IPS-NIHi7 (cell line): Measurements from ENCODE around the gene LCLAT1.
A peak's percentile ranks its signal among the peaks of the same experiment; 100 is the strongest.

Experiments
- DNase-seq: peaks from one replicate; pipeline ENCODE4 v3.0.0; 2012; ENCODE audit warnings: mixed read lengths; ENCODE audit errors: extremely low spot score

Gene LCLAT1

DNA sequence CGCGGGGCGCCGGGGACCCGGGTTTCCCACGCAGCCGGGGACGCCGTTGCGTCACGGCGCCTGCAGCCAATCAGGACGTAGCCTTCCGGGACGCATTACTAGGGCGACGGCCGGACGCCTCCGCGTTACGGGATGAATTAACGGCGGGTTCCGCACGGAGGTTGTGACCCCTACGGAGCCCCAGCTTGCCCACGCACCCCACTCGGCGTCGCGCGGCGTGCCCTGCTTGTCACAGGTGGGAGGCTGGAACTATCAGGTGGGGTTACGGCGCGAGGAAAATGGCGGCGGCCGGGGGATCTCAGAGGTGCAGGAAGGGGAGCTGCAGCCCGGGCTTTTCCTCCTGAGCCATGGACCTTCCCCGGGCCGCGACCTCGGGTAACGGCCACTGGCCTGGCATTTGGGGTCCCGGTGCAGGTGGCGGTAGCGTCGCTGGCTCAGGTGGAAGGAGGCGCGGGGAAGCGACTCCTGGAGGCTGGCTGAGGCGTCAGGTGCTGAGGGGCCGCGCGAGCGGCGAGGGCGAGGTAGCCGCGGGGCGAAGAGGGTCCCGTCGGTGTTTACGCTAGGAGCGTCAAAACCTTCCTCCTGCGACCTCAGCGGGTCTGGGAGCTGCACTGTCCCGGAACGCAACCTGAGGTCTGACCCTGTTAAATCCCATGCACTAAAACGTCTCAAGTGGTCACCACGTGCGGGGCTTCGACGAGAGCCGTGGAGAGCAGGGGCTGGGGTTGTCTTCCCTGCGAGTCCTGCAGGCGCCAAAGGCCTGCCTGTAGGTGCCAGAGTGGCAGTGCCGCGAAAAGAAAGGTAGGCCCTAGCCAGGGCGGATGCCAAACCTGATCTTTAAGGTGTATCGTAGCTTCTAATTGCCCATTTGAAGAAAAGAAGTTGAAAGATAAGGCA is at the start of gene LCLAT1:
TSS of gene LCLAT1 (plus strand) at position 98 of the 897 bp plus-strand sequence. CDS start 78,345 bp downstream, outside the sequence.
- peak; percentile 81 for DNase-seq

DNA sequence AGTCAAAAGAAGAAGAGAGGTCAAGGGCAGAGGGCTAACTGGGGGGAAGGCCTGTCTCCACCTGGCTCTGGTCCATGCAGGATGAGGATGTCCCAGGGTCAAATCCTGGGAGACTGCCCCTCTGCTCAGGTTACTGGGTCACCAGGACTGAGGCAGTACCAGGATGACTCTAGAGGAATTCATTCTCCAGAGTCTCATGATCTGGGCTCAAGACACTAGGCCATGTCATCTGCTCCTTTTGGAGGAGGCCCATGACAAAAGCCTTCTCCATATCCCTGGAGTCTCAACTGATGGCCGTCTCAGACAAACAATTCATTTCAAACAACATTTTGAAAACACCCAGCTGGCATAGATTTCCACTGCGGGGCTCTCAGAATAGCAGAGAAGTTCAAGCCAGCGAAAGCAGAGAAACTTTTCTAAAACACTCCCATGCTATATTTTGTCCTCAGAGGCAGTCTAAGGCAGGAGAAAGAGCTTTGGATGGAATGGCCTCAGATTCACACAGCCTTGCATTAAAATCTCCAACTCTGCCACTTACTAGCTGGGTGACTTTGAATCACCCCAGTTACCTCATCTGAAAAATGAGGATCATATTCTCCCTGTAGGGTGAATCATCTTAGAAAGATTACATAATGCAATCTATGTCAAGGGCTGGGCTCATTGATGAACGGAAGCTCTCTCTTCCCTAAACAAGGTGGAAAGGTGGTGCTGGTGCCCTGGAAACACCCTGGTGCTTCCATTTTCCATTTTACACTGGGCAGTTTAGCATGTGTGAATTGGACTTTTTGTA is 48.8 kb upstream of the LCLAT1 start:
- no peak for DNase-seq

DNA sequence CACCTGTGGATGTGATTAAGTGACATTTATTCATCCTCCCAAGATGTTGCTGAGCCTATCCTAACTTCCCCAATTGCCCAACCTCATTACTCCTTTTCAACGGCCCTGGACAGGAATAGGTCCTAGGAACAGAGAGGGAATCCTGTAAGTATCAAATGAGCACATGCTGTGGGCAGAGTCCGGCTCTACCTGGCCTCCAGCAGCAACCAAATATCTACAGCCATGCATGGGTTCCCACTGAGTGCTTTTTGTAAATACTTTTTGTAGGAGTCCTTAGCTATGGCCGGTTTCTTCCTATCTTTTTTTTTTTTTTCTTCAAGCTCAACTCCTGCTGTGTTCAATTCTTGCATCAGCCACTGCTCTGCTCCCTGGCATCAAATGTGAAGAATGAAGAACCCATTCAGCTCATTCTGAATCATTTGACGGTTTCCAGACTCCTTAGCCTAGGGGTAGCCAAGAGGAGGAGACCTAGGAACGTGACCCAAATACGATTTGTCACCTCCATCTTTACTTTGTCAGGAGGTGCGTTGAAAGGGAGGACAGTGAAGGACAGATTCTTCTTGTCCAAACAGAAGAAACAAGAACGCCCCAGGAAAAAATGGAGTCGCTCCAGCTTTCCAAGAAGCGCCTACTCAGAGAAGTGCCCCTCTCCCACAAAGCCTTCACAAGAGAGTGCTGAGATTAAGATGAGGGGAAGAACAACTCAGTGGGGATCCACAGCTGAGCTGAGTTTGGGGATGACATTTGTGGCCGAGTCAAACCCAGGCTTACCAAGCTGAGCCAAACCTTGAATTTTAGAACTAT is 46.7 kb upstream of the LCLAT1 start:
- DNase-seq, result no peak

GRCh38 chr2:30402441-30403182 is 44.4 kb upstream of the LCLAT1 start:
- DNase-seq, result no peak

DNA sequence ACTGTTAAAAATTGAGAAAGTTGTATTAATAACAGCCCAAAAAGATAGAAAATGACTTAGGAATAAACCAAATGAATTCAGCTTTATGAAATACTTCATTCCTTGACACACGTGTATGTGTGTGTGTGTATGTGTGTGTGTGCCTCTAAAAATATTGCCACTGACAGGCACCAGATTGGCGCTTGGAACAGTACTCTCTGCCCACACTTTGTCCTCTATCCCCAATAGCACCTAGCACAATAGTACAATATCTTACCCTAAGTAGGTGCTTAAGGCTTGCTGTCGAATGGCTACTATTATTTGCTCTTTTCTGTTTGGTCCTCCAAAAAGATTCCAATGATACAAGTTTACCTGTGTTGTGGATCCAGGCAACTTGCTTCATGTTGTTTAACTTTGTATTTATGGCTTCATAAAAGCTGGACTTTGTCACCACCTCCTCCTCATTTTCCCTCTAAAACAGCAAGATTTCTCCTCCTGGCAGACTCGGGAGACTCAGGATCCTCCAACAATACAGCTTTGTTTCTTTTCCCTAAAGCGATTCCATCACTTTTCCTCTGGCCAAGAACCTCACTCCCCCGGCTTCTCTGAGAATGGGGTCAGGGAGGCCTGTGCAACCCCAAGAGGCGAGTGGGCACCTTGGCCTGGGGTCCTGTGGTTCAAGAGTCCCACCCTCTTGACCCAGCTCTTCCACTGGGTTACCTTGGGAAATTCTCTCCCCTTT is 43.3 kb upstream of the LCLAT1 start:
- DNase-seq, result no peak

- DNase-seq, result peak; percentile 63
Measured at GRCh38 chr2:30404319-30405259, 42.5 kb upstream of the LCLAT1 start.

DNA sequence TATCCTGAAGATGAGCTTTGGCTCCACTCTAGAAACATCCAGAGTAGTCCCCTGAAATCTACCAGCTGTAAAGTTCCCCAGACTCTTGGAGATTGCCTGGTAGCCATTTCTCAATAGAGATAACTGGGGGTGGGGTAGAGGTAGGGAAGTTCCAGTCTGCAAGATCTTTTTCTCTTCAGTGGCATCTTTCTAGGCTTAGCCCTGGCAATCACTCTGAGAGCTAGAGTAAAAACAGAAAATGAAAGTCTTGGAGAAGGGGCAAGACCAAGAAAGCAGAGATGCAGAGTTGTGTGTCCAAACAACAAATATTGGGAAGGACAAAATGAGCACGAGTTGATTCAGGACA is 41.8 kb upstream of the LCLAT1 start:
- DNase-seq, result no peak

DNA sequence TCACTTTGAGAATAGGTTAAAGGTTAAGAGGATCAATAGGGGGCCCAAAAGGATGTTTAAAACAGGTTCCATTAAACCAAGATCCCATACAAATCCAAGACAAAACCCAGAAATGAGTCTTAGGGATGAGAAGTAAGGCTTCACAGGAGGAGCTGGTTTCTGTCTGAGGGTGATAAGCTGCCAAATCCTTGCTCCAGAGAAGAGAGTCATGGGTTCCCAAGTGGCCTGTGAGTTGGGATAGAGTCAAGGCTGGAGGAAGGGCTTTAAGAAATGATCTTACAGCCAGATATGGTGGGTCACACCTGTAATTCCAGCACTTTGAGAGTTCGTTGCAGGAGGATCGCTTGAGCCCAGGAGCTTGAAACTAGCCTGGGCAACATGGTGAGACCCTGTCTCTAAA is 40.2 kb upstream of the LCLAT1 start:
- no peak for DNase-seq

DNA sequence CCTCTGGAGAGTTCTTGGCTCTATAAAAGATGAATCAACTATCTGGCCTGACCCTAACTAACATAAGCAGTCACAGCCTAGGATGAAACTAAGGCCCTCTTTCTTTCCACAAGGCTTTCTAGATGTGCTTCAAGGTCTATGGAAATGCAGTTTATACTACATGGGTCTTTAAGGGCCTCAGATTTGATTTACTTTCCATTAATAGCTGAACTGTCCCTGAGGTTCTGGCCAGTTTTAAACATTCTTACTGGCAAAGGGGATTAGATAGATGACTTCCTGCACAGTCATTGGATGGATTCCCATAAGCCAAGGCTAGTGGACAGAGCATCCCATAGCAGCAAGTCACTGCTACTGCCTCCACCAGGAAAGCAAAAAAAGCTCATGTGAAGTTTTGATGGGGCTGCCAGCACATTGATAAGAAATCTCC is 38.1 kb upstream of the LCLAT1 start:
- no peak for DNase-seq

- peak; percentile 46 for DNase-seq
Measured at GRCh38 chr2:30410217-30410616, 36.8 kb upstream of the LCLAT1 start.

DNA sequence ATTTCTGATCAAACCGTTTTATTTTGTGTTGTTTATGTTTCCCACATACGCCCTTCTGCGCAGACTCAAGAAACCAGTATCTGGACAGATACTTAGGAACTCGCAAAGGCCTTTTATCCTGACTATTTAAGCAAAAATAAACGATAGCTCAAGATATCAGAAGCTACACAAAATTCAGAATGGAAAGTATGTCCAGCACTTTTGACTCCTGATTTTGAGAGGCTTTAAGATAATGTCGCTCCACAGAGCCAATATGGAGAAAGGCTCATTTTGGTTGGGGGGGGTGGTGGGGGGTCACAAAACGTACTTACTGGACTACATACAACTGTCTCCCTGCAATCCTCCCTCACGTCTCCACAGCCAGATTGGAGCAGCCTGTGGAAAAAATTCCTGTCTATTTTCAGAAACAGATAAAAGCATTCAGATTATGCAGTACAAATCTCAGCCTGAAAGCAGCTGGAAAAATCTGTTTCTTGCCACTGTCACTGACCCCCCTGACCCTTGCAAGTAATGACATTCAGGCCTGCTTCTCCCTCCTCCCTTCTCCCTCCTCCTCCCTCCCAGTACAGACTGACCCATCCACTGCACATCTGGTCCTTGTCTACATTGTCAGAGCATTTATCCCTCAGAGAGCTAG is 34.9 kb upstream of the LCLAT1 start:
- DNase-seq, result no peak

DNA sequence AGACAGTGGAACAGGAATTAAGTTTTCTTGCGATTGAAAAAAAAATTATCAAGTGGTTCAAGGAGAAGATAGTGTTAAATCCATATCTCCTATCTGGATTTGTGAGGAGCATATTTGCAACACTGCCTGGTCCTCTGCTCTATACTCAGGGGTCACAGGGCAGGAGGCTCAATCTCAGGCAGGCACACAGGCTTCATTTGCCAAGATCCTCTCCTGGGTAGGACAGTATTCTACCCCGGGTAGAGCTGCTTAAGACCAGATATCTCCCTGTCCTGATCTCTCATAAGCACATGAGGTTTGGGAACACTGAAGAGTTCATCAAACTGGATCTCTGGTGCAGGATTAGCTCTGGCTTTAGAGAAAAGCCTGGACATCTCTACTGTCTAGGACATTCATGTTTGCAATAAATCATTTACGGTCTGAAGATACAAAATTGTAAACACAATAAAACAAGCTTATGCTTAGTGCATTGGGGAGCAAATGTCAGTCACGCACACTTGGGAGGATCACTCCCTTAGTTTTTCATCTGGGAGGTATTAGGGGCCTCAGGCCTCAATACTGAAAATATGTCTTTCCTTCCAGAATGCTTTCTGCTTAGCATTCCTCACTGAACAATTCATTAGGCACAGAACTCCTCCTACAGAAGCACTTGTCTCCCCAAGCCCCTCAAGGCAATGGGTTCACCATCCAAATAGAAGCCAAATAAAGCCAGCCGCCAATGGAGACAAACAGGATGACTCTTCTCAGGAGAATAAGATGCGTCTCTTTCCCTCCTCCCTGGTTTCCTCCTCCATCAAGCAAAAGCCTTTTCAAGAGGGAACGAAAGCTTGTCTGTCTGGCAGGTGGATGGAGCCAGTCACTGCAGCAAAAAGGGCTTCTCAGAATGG is 34.1 kb upstream of the LCLAT1 start:
- DNase-seq, result no peak

DNA sequence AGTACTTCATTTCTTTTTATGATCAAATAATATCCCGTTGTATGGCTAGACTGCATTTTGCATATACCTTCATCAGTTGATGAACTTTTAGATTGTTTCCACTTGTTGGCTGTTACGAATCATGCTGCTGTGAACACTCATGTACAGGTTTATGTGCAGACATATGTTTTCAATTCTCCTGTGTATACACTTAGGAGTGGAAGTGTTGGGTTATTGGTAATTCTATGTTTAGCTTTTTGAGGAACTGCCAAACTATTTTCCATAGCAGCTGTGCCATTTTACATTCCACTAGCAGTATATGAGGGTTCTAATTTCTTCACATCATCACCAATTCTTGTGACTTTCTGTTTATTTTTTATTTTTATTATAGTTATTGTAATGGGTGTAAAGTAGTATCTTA is 32.1 kb upstream of the LCLAT1 start:
- no peak for DNase-seq

GRCh38 chr2:30417253-30417652 is 29.8 kb upstream of the LCLAT1 start:
- DNase-seq, result no peak

GRCh38 chr2:30421026-30421603 is 25.9 kb upstream of the LCLAT1 start:
- no peak for DNase-seq

GRCh38 chr2:30421604-30422443 is 25.2 kb upstream of the LCLAT1 start:
- DNase-seq, result peak; percentile 66
